ENCODE data around the gene MPLKIP. TPM values are rescaled to one million over a fixed set of nuclear protein-coding genes. Genes with fewer than 3 reads are reported as not detected.
"Not testable (repeated sequence)": the region's sequence is repeated elsewhere in the genome, so short reads cannot be mapped to it uniquely, and the experiment has no call there.

Gene MPLKIP
- polyA plus RNA-seq, 1 experiment, result 13.1 TPM

GRCh38 chr7:40137563-40137962 is 3.1 kb upstream of the MPLKIP start:
- Histone ChIP-seq H3K4me3 (ENCODE audit: low read depth, low read length) (no peak overlapping the region), H3K27me3 (ENCODE audit: control insufficient read depth, insufficient read depth, low read length) (no peaks in the 10 kb centered on the region), H3K36me3 (ENCODE audit: control insufficient read depth, insufficient read depth, low read length) (no peaks in the 10 kb centered on the region)
- CTCF ChIA-PET, result no interaction called here
- no peak for TF ChIP-seq CTCF (IDR thresholded peaks at IDR 0.05; ENCODE audit: insufficient read depth, low read depth, low read length)
- DNase-seq (ENCODE audit: low read depth), result no peak
- POLR2A ChIA-PET, result no interaction called here

GRCh38 chr7:40135317-40135610 is 842 bp upstream of the MPLKIP start:
- H3K4me3 ChIP-seq (ENCODE audit: low read depth, low read length), result peak overlapping the region; percentile 79
- ChIA-PET POLR2A (no interaction called here), CTCF (interaction anchor here (0.6 to 1.8 kb wide), 16 partner anchors 8 to 239 kb away, joined by 3 to 12 read pairs (median 4); partner anchors contain the start of gene CDK13)
- H3K36me3 ChIP-seq (ENCODE audit: control insufficient read depth, insufficient read depth, low read length), result no peaks in the 10 kb centered on the region
- DNase-seq (ENCODE audit: low read depth), result no peak
- H3K27me3 ChIP-seq (ENCODE audit: control insufficient read depth, insufficient read depth, low read length), result no peaks in the 10 kb centered on the region
- no peak for TF ChIP-seq CTCF (IDR thresholded peaks at IDR 0.05; ENCODE audit: insufficient read depth, low read depth, low read length)

- POLR2A ChIA-PET, result interaction anchor here (0.6 kb wide), 2 partner anchors 308 to 873 kb away, joined by 3 to 6 read pairs; no protein-coding TSS in a partner anchor
- TF ChIP-seq CTCF (IDR thresholded peaks at IDR 0.05; ENCODE audit: insufficient read depth, low read depth, low read length), result no peak
- no peak for DNase-seq (ENCODE audit: low read depth)
Observed at GRCh38 chr7:40133561-40134427, 628 bp downstream of the MPLKIP start.

GRCh38 chr7:40122940-40123254 is 11.5 kb downstream of the MPLKIP start:
- ChIA-PET CTCF (interaction anchor here (0.9 kb wide), 1 partner anchor 44 kb away, joined by 3 read pairs; no protein-coding TSS in a partner anchor), POLR2A (no interaction called here)
- H3K4me3 ChIP-seq (ENCODE audit: low read depth, low read length), result no peak overlapping the region
- no peak for DNase-seq (ENCODE audit: low read depth)
- no peak for TF ChIP-seq CTCF (IDR thresholded peaks at IDR 0.05; ENCODE audit: insufficient read depth, low read depth, low read length)
- no peaks in the 10 kb centered on the region for H3K27me3 ChIP-seq (ENCODE audit: control insufficient read depth, insufficient read depth, low read length)
- H3K36me3 ChIP-seq (ENCODE audit: control insufficient read depth, insufficient read depth, low read length), result no peaks in the 10 kb centered on the region; the same call in 1 of the 2 replicates

More at GRCh38 chr7:40133561-40134427, 628 bp downstream of the MPLKIP start:
- CTCF ChIA-PET, result interaction anchor here (0.5 to 1.8 kb wide), 8 partner anchors 9 to 239 kb away, joined by 3 to 12 read pairs (median 4); no protein-coding TSS in a partner anchor
- no peaks in the 10 kb centered on the region for H3K27me3 ChIP-seq (ENCODE audit: control insufficient read depth, insufficient read depth, low read length)
- H3K36me3 ChIP-seq (ENCODE audit: control insufficient read depth, insufficient read depth, low read length), result no peaks in the 10 kb centered on the region
- peak overlapping the region; percentile 79 for H3K4me3 ChIP-seq (ENCODE audit: low read depth, low read length)

GRCh38 chr7:40122100-40122939 is 12.1 kb downstream of the MPLKIP start:
- H3K27me3 ChIP-seq (ENCODE audit: control insufficient read depth, insufficient read depth, low read length); DNase-seq (ENCODE audit: low read depth); POLR2A ChIA-PET; H3K36me3 ChIP-seq (ENCODE audit: control insufficient read depth, insufficient read depth, low read length); H3K4me3 ChIP-seq (ENCODE audit: low read depth, low read length): not testable (repeated sequence)
- CTCF ChIA-PET, result interaction anchor here (0.9 kb wide), 1 partner anchor 44 kb away, joined by 3 read pairs; no protein-coding TSS in a partner anchor

All from BJ (cell line).